ENCODE data around the gene KANSL1L.

The KANSL1L gene

DNA sequence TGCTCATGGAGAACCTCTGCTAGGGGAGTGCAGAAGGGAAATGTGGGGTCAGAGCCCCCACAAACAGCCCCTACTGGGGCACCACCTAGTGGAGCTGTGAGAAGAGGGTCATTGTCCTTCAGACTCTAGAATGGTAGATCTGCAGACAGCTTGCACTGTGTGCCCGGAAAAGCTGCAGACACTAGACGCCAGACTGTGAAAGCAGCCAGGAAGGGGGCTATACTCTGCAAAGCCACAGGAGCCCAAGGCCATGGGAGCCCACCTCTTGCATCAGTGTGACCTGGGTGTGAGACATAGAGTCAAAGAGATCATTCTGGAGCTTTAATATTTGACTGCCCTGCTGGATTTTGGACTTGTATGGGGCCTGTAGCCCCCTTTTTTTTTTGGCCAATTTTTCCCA lies 107.9 kb downstream of the KANSL1L start:
- DNase-seq, result no peak

GRCh38 chr2:210055825-210056224 lies 115.4 kb downstream of the KANSL1L start:
- DNase-seq, result no peak

DNA sequence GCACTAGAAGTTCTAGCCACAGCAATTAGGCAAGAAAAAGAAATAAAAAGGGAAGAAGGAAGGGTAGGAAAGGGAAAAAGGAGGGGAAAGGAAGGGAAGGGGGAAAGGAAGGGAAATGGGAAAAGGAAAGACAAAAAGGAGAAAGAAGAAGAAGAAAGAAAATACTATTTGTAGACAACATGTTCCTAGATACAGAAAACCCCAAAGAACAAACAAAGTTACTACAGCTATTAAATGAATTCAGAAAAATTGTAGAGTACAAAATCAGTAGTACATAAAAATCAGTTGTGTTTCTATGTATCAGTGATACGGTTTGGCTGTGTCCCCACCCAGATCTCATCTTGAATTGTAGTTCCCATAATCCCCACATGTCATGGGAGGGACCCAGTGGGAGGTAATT lies 116.5 kb downstream of the KANSL1L start:
- DNase-seq, result no peak

GRCh38 chr2:210050885-210051284 lies 120.3 kb downstream of the KANSL1L start:
- DNase-seq, result no peak

- no peak for DNase-seq
Observed at GRCh38 chr2:210049831-210050230, 121.4 kb downstream of the KANSL1L start.

GRCh38 chr2:210046851-210047500 lies 124.2 kb downstream of the KANSL1L start:
- DNase-seq, result no peak

GRCh38 chr2:210038078-210038477 lies 133.1 kb downstream of the KANSL1L start:
- no peak for DNase-seq

DNA sequence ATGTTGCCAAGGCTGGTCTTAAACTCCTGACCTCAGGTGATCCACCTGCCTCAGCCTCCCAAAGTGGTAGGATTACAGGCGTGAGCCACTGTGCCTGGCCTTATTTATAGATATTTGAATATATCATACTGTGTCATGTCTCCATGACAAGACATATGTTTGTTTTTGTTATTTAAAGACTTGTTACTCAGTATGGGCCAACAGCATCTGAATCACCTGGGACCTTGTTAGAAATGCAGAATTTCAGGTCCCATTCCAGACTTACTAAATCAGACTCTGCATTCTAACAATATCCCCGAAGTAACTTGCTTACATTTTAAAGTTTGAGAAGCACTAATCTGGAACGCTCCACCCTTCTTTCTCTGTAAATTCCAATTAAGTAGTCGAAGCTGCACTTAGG lies 135.5 kb downstream of the KANSL1L start:
- no peak for DNase-seq

DNA sequence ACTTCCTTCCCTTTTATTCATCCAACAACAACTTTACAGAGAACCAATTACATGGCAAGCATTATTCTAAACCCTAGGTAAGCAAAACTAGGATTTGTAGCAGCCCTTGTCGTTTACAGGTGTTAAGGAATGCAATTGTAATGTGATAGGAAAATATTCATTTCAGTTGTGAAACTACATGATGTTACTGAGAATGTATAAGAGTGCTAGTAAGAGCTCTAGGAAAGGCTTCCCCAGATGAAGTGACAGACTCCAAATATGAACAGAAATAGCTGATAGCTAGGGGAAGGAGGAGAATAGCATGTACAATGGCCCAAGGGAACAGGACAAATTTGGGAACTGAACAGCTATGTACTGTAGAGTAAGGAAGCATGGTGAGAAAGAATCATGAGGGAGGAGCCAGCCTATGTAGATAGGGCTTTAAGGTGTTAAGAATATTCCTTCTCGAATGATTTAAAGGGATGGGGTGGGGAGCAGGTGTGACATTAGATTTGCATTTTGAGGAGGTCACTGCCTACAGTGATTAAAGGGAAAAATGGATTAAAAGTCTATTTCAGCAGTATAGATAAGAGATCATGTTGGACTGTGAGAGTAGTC lies 137.0 kb downstream of the KANSL1L start:
- DNase-seq, result no peak

GRCh38 chr2:210028178-210028577 lies 143.0 kb downstream of the KANSL1L start:
- DNase-seq, result peak; percentile 0 to 7

- no peak for DNase-seq
Observed at GRCh38 chr2:210027608-210028007, 143.6 kb downstream of the KANSL1L start.

GRCh38 chr2:210022824-210023223 lies 148.4 kb downstream of the KANSL1L start:
- DNase-seq, result no peak

DNA sequence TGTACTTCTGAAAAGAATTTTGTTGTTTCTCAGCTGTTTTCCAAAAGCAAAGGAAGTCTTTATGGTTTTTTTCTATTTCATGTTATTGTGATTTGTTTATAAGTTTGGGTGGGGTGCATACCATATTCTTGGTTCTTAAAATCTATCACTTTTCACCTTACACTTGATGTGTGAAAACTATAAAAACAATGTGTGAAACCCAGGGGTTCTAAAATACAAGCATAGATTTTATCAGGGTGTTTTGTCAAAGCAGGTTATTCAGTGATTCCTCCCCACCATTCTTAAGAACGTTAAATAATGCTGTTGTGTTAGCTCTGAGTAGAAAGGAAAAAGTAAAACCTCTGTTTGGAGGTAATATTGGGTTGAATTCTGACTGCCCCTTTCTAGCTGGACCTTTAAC lies 151.1 kb downstream of the KANSL1L start:
- DNase-seq, result no peak

- no peak for DNase-seq
Observed at GRCh38 chr2:210009896-210010295, 161.3 kb downstream of the KANSL1L start.

DNA sequence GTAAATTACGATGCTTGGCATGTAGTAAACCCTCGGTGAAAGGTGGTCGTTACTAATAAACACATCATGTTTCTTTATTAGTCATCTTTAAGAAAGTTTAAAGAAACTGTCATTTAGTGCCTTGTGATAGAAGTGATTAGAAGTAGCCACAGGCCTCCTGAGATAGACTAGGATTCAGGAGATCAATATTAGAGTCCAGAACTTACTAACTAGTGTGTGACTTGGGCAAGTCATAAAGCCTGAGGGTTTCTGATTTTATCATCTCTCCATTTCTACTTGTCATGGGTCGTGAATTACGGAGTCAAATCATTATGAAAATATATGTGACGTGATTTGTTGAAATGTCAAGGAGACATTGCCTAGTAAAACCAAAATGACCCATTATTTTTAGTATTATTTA lies 162.1 kb downstream of the KANSL1L start:
- no peak for DNase-seq

GRCh38 chr2:210007895-210008294 lies 163.3 kb downstream of the KANSL1L start:
- DNase-seq, result no peak

GRCh38 chr2:210004881-210005280 lies 166.3 kb downstream of the KANSL1L start:
- DNase-seq, result no peak

DNA sequence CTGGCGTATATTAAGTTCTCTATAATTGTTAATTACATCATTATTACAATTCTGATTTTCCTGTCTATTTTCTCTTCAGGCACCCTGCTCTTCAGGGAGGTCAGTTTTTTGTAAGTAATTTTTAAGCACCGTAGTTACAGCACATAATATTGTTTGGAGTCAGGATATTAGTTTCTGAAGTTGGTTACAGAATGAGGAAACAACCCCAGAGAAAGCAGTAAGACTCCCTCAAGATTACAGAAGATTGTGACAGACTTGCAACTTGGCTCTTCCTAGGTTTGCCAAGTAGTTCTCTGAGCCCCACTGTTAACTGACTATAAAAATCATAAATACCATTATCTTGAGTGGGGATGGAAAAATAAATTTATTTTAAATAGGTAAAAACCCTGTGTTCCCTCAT lies 167.8 kb downstream of the KANSL1L start:
- DNase-seq, result no peak

GRCh38 chr2:210002158-210003157 lies 168.8 kb downstream of the KANSL1L start, which contains the start of gene RPE:
Gene RPE (plus strand): TSS chr2:210002638. CDS start chr2:210002662, 24 bp downstream.
- peak; percentile 63 to 66 for DNase-seq

DNA sequence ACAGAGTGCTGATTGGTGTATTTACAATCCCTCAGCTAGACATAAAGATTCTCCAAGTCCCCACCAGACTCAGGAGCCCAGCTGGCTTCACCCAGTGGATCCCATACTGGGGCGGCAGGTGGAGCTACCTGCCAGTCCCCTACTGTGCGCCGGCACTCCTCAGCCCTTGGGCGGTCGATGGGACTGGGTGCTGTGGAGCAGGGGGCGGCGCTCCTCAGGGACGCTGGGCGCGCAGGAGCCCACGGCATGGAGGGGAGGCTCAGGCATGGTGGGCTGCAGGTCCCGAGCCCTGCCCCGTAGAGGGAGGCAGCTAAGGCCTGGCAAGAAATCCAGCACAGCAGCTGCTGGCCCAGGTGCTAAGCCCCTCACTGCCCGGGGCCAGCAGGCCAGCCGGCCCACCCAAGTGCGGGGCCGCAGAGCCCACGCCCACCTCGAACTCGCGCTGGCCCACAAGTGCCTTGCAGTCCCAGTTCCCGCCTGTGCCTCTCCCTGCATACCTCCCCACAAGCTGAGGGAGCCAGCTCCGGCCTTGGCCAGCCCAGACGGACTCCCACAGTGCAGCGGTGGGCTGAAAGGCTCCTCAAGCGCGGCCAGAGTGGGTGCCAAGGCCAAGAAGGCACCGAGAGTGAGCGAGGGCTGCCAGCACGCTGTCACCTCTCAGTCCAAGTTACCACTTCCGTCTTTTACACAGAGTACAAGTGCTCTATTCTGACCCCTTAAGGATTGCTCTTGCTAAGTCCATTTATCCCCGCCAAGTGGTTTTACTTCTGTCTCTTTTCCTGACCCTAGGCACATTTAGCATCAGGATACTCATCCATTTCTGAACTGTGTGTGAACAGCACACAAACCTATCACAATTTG lies 170.5 kb downstream of the KANSL1L start:
- DNase-seq, result no peak

DNA sequence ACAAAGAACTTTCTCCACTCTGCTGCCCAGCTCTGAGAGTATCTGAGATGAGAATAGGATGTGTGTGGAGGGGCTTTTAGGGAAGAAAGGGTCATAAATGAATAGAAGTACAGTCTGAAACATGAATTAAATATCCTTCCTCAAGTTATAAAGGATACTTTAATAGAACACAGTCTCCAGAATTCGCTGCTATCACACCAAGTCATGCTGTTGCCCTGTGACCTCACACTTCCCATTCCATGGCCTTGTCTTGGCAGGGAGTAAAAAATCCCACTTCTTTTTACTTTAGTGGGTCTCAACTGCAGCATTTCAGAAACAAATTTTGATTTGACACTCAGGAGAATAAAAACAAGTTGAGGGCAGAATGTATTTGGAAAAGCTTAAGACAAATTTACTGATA lies 172.6 kb downstream of the KANSL1L start:
- DNase-seq, result no peak

- no peak for DNase-seq
Observed at GRCh38 chr2:209993968-209994367, 177.2 kb downstream of the KANSL1L start.

- DNase-seq, result no peak
Observed at GRCh38 chr2:209990838-209991237, 180.4 kb downstream of the KANSL1L start.
